Stomach (tissue), 9 donors: Measurements from ENCODE around the gene PLEKHO2. TPM values are rescaled to one million over a fixed set of nuclear protein-coding genes. Genes with fewer than 3 reads are reported as not detected.

Source experiments
- DNase-seq, 2 donors: peaks; one replicate each; pipeline versions ENCODE4 v3.0.0 to v3.0.0-alpha.2; 2013 to 2019
- H3K27ac ChIP-seq, 5 donors: fragments of 200-600 bp in 4 of 5; sonication (generic) in 4 of 5; one replicate each; pipeline ENCODE4 v1.5.1; 2013 to 2019; ENCODE audit warnings: mild to moderate bottlenecking in 1 of 5, moderate library complexity in 1 of 5
- H3K27me3 ChIP-seq, 3 donors: fragments of 200-600 bp; sonication (generic); one replicate each; pipeline ENCODE4 v1.5.1; 2017 to 2019; ENCODE audit warnings: mixed run types in 1 of 3
- H3K36me3 ChIP-seq, 4 donors: fragments of 200-600 bp; sonication (generic); 1 replicate in 3 of 4; 2 replicates in 1 of 4; pipeline ENCODE4 v1.5.1; 2016 to 2019
- H3K4me1 ChIP-seq, 4 donors: fragments of 200-600 bp; sonication (generic); one replicate each; pipeline ENCODE4 v1.5.1; 2016 to 2019
- H3K4me3 ChIP-seq, 4 donors: fragments of 200-600 bp; sonication (generic) in 3 of 4; one replicate each; pipeline ENCODE4 v1.5.1; 2016 to 2019; ENCODE audit warnings: mild to moderate bottlenecking in 1 of 4
- H3K9me3 ChIP-seq, 4 donors: fragments of 200-600 bp; sonication (generic); one replicate each; pipeline ENCODE4 v1.5.1; 2016 to 2019
- CTCF ChIP-seq, 7 experiments: fragments of 450-650 bp in 4 of 7; fragments of 200-600 bp in 3 of 7; sonication (generic) in 3 of 7; IDR thresholded peaks; one replicate each; pipeline ENCODE4 v1.5.1; 2016 to 2019; ENCODE audit warnings: antibody characterized with exemption in 7 of 7, control low read depth in 2 of 7, mild to moderate bottlenecking in 1 of 7
- EP300 ChIP-seq: sonication (generic); formaldehyde crosslinking; IDR thresholded peaks from one replicate; pipeline ENCODE4 v1.6.1; 2017; ENCODE audit warnings: antibody characterized with exemption
- POLR2A ChIP-seq, 4 donors: fragments of 450-650 bp; IDR thresholded peaks; one replicate each; pipeline ENCODE4 v1.6.1; 2016; ENCODE audit warnings: antibody characterized with exemption in 4 of 4, control low read depth in 2 of 4, mild to moderate bottlenecking in 1 of 4, moderate library complexity in 1 of 4
- POLR2AphosphoS5 ChIP-seq, 3 donors: sonication (generic); formaldehyde crosslinking; IDR thresholded peaks; one replicate each; pipeline ENCODE4 v1.6.1; 2016; ENCODE audit warnings: antibody characterized with exemption in 3 of 3
- WGBS, 5 donors: extraction: QIAGEN DNeasy Blood & Tissue Kit in 3 of 5; methylation state at CpG; one replicate each; pipeline versions ENCODE4 v1.1.5 to v1.1.7; 2013 to 2018; 5-methylcytosine and 5-hydroxymethylcytosine counted together
- intact Hi-C: fragments of 100-400 bp; cut with DNase I; formaldehyde crosslinking; loops from one replicate; pipeline ENCODE4 v1.15.1; 2023; ENCODE audit warnings: low total_unique reads
- polyA plus RNA-seq, 3 donors: library from polyadenylated mRNA; stranded (reverse); fragments of 200-250 nt; gene quantifications; one replicate each; pipeline ENCODE4 v1.2.3, GENCODE V29; 2013
- total RNA-seq, 5 donors: library from RNA; depleted of rRNA; stranded (reverse); fragments of >200 nt; gene quantifications; one replicate each; pipeline versions ENCODE4 v1.1.0 to v1.2.3, GENCODE V29; 2014 to 2016
- donor health status: healthy with polysubstance abuse.
- donor health status: Bipolar disorder and iron deficiency.
- donor health status: healthy.

The PLEKHO2 gene
- total and polyA plus RNA-seq, 8 donors, result 7.5 to 25.4 (median 18.3) TPM

GRCh38 chr15:64862408-64862807 lies 20.7 kb downstream of the PLEKHO2 start:
- intact Hi-C loops, result no loop called here
- TF ChIP-seq POLR2AphosphoS5 (IDR thresholded peaks at IDR 0.05) (no peak), CTCF (IDR thresholded peaks at IDR 0.05) (no peak), POLR2A (IDR thresholded peaks at IDR 0.05) (no peak), EP300 (no peak)
- Histone ChIP-seq H3K4me1 (peaks cover 9 to 81% (median 34%) of the 10 kb centered on the region in 4 donors), H3K4me3 (no peak overlapping the region), H3K27ac (peak overlapping the region in 2 of 5 donors; percentile 41 to 46), H3K27me3 (no peaks in the 10 kb centered on the region), H3K36me3 (peaks cover 33 to 77% (median 70%) of the 10 kb centered on the region in 4 donors), H3K9me3 (no peaks in the 10 kb centered on the region)
- no peak for DNase-seq
- WGBS, 5 donors, result 93 to 100% (median 97%) methylated on average over 1 of the region's 1 CpG

- no peaks in the 10 kb centered on the region for H3K9me3 ChIP-seq
- 67 to 84% (median 80%) methylated on average over 1 of the region's 1 CpG for WGBS, 5 donors
- no peak for DNase-seq
- peaks cover 33 to 83% (median 68%) of the 10 kb centered on the region in 4 donors for H3K36me3 ChIP-seq
- TF ChIP-seq POLR2A (IDR thresholded peaks at IDR 0.05) (no peak), POLR2AphosphoS5 (IDR thresholded peaks at IDR 0.05) (no peak), EP300 (no peak), CTCF (IDR thresholded peaks at IDR 0.05) (no peak)
- H3K27me3 ChIP-seq, result no peaks in the 10 kb centered on the region
- H3K4me1 ChIP-seq, result peaks cover 0 to 71% (median 18%) of the 10 kb centered on the region in 4 donors
- peak overlapping the region in 4 of 5 donors; percentile 63 to 73 (median 72) for H3K27ac ChIP-seq
- intact Hi-C loops, result no loop called here
- no peak overlapping the region for H3K4me3 ChIP-seq
Measured at GRCh38 chr15:64864068-64864467, 22.4 kb downstream of the PLEKHO2 start.

GRCh38 chr15:64865126-64865997 lies 23.6 kb downstream of the PLEKHO2 start:
- Histone ChIP-seq H3K4me3 (no peak overlapping the region), H3K9me3 (no peaks in the 10 kb centered on the region), H3K4me1 (peaks cover 0 to 60% (median 13%) of the 10 kb centered on the region in 4 donors), H3K36me3 (peaks cover 26 to 78% (median 58%) of the 10 kb centered on the region in 4 donors), H3K27me3 (no peaks in the 10 kb centered on the region), H3K27ac (peak overlapping the region in 4 of 5 donors; percentile 63 to 73 (median 72))
- WGBS, 5 donors, result 80 to 92% (median 86%) methylated on average over 9 to 12 of the region's 12 CpGs
- TF ChIP-seq EP300, result no peak
- no peak for TF ChIP-seq CTCF (IDR thresholded peaks at IDR 0.05)
- no peak for TF ChIP-seq POLR2AphosphoS5 (IDR thresholded peaks at IDR 0.05)
- no peak for TF ChIP-seq POLR2A (IDR thresholded peaks at IDR 0.05)
- no peak for DNase-seq
- intact Hi-C loops, result no loop called here

GRCh38 chr15:64865998-64866520 lies 24.3 kb downstream of the PLEKHO2 start:
- WGBS, 5 donors, result 56 to 66% (median 59%) methylated on average over 6 of the region's 6 CpGs
- H3K27me3 ChIP-seq, result no peaks in the 10 kb centered on the region
- peaks cover 0 to 59% (median 13%) of the 10 kb centered on the region in 4 donors for H3K4me1 ChIP-seq
- no peak overlapping the region for H3K4me3 ChIP-seq
- H3K36me3 ChIP-seq, result peaks cover 19 to 71% (median 51%) of the 10 kb centered on the region in 4 donors
- H3K27ac ChIP-seq, result peak overlapping the region in 4 of 5 donors; percentile 63 to 73 (median 72)
- DNase-seq, result peak in 1 of 2 donors; percentile 58
- intact Hi-C loops, result no loop called here
- TF ChIP-seq POLR2AphosphoS5 (IDR thresholded peaks at IDR 0.05) (peak in 2 of 3 donors; percentile 2 to 11), POLR2A (IDR thresholded peaks at IDR 0.05) (no peak)
- H3K9me3 ChIP-seq, result no peaks in the 10 kb centered on the region
